Upper lobe of left lung (tissue), 4 donors: ENCODE data around the gene FREM1.

Source experiments
- EP300 ChIP-seq, 4 donors: sonication (generic); formaldehyde crosslinking; IDR thresholded peaks; one replicate each; pipeline ENCODE4 v1.5.1; 2017; ENCODE audit warnings: antibody characterized with exemption in 4 of 4, control low read depth in 2 of 4
- POLR2A ChIP-seq, 4 donors: fragments of 450-650 bp; IDR thresholded peaks; one replicate each; pipeline ENCODE4 v1.5.1; 2016 to 2017; ENCODE audit warnings: antibody characterized with exemption in 4 of 4, mild to moderate bottlenecking in 2 of 4
- TF ChIP-seq, protein P1 (sequence below), 6 experiments: fragments of 450-650 bp in 4 of 6; fragments of 200-600 bp in 2 of 6; sonication (generic) in 2 of 6; IDR thresholded peaks; one replicate each; pipeline ENCODE4 v1.5.1; 2016 to 2019; ENCODE audit warnings: antibody characterized with exemption in 6 of 6

DNA sequence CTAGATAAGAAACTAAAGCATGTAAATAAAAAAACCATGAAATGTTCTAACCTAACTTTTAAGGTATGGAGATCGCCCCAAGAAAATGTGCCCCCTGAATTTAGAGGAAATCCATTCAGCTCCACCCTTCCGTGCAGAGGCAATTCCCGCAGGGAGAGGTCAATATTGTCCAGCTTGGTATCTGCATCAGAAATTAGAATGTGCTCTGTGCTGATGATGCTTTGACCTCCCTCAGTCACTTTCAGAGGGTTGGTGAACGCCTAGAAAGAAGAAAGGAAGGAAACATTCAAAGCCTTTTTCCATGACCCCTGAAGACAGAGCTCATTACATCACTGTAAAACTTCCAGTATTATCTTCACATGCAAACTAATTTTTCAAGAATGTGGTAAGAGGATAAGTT, 91.0 kb downstream of the FREM1 start:
- TF ChIP-seq, protein P1, sequence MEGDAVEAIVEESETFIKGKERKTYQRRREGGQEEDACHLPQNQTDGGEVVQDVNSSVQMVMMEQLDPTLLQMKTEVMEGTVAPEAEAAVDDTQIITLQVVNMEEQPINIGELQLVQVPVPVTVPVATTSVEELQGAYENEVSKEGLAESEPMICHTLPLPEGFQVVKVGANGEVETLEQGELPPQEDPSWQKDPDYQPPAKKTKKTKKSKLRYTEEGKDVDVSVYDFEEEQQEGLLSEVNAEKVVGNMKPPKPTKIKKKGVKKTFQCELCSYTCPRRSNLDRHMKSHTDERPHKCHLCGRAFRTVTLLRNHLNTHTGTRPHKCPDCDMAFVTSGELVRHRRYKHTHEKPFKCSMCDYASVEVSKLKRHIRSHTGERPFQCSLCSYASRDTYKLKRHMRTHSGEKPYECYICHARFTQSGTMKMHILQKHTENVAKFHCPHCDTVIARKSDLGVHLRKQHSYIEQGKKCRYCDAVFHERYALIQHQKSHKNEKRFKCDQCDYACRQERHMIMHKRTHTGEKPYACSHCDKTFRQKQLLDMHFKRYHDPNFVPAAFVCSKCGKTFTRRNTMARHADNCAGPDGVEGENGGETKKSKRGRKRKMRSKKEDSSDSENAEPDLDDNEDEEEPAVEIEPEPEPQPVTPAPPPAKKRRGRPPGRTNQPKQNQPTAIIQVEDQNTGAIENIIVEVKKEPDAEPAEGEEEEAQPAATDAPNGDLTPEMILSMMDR (IDR thresholded peaks at IDR 0.05) = no peak
- TF ChIP-seq POLR2A (IDR thresholded peaks at IDR 0.05) = no peak
- no peak for TF ChIP-seq EP300 (IDR thresholded peaks at IDR 0.05)
